HUES48 (cell line): ENCODE measurements around the gene RNASE8.

Source experiments
- H3K27ac ChIP-seq: one replicate; pipeline ENCODE4 v1.7.0; 2013; ENCODE audit warnings: low read depth, low read length, inconsistent platforms
- H3K27me3 ChIP-seq: 2 replicates; pipeline ENCODE4 v1.6.1; 2013; ENCODE audit warnings: mild to moderate bottlenecking, low read length; ENCODE audit not compliant: control insufficient read depth, insufficient read depth
- H3K36me3 ChIP-seq: 2 replicates; pipeline ENCODE4 v1.6.1; 2013; ENCODE audit warnings: low read length; ENCODE audit not compliant: control insufficient read depth, insufficient read depth
- H3K4me1 ChIP-seq: 2 replicates; pipeline ENCODE4 v1.6.1; 2013; ENCODE audit warnings: mild to moderate bottlenecking, low read length; ENCODE audit not compliant: control insufficient read depth, insufficient read depth
- H3K4me3 ChIP-seq: 2 replicates; pipeline ENCODE4 v1.5.1; 2013; ENCODE audit warnings: mild to moderate bottlenecking, low read depth, low read length
- H3K9ac ChIP-seq: 2 replicates; pipeline ENCODE4 v1.6.1; 2013; ENCODE audit warnings: mild to moderate bottlenecking, low read depth, low read length, moderate library complexity
- H3K9me3 ChIP-seq: 2 replicates; pipeline ENCODE4 v1.6.1; 2013; ENCODE audit warnings: low read length; ENCODE audit not compliant: control insufficient read depth, insufficient read depth

RNASE8 gene

DNA sequence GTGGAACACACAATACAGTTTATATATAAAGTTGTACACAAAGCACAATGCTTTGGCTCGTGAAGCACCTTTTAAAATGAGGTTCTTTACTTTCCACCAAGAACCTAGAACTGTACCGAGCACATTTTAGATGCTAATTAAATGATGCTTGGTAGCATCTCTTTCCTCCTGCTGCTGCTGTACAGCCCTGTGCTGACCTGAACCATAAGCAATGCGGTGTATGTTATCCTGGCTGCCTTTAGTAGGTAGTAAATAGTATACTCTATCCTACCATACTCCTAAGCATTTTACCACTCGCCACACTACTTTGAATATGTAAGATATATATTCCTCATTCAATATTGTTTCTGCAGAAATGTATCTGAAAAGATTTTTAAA is 2.9 kb upstream of the RNASE8 start:
- H3K4me3 ChIP-seq, result no peak overlapping the region
- H3K27ac ChIP-seq, result no peak overlapping the region
- H3K4me1 ChIP-seq, result peaks cover 9% of the 10 kb centered on the region
- H3K9ac ChIP-seq, result no peak overlapping the region
- H3K36me3 ChIP-seq, result no peaks in the 10 kb centered on the region
- no peaks in the 10 kb centered on the region for H3K9me3 ChIP-seq
- H3K27me3 ChIP-seq, result no peaks in the 10 kb centered on the region; the same call in 1 of the 2 replicates

DNA sequence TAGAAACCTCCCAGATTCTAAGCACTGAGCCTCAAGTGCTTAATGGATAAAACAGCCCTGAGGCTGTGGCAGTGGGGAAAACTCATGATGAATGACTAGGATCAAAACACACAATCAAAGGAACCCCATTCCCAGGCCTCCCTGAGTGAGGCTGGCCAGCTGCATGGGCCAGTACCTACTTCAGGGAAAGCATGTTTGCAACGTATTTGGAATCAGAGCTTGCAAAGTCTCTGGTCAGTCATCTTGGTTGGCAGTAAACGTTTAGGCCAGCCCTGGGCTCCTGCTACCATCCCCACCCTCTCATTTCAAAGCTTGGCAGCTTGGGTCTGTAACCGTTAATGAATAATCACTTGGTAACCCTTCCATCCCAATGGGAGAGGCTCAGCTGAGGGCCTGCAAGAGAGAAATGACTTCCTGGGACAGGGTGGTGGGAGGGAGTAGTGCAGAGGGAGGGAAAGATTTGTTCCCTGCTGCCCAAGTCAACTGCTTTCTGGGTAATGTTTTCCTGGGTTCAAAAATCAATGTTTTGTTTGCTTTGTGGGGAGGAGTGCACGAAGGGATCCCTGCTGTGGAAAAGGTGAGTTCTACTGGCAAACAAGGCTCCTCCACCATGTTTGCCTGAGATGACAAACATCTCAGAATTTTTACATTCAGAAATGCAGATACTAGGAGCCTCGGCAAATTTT is 2.0 kb upstream of the RNASE8 start:
- H3K4me3 ChIP-seq, result no peak overlapping the region
- H3K4me1 ChIP-seq, result peaks cover 9% of the 10 kb centered on the region
- H3K27me3 ChIP-seq, result no peaks in the 10 kb centered on the region; the same call in 1 of the 2 replicates
- no peak overlapping the region for H3K9ac ChIP-seq
- no peaks in the 10 kb centered on the region for H3K9me3 ChIP-seq
- no peaks in the 10 kb centered on the region for H3K36me3 ChIP-seq
- H3K27ac ChIP-seq, result no peak overlapping the region

DNA sequence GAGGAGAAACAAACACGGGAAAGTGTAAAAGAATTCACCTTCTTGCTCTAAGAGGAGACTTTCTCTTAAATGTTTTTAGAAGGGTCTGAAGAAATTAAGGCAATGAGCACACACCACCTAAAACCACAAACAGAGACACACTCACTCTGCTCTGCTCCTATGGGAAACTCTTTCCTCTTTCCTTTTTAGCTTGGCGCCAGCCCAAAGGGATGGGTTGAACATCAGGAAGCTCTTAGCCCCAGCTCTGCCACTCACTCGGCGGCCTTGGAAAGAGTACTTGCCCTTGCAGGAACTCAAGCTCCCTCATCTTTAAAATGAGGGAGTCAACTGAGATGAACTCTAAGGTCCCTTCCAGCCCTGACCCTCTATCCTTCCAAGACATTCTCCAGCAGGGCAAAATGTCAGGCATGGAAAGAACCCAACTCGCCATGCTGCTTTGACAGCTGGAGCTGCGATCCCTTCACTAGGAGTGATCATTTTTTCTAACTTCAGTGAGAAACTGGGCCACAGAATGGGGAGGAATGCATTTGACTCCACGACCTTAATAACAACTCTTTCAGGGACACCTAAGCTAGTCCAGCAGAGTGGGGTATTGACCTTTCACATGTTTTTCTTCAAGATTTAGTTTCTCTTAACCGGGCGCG is 980 bp upstream of the RNASE8 start:
- no peak overlapping the region for H3K27ac ChIP-seq
- peaks cover 9% of the 10 kb centered on the region for H3K4me1 ChIP-seq
- no peaks in the 10 kb centered on the region for H3K9me3 ChIP-seq
- H3K27me3 ChIP-seq, result no peaks in the 10 kb centered on the region; the same call in 1 of the 2 replicates
- H3K4me3 ChIP-seq, result no peak overlapping the region
- H3K9ac ChIP-seq, result no peak overlapping the region
- H3K36me3 ChIP-seq, result no peaks in the 10 kb centered on the region

GRCh38 chr14:21058903-21059302 is 1.3 kb downstream of the RNASE8 start:
- Histone ChIP-seq H3K27me3 (no peaks in the 10 kb centered on the region; the same call in 1 of the 2 replicates), H3K4me1 (peaks cover 17% of the 10 kb centered on the region), H3K9me3 (no peaks in the 10 kb centered on the region), H3K27ac (no peak overlapping the region), H3K36me3 (no peaks in the 10 kb centered on the region), H3K9ac (no peak overlapping the region), H3K4me3 (no peak overlapping the region)

DNA sequence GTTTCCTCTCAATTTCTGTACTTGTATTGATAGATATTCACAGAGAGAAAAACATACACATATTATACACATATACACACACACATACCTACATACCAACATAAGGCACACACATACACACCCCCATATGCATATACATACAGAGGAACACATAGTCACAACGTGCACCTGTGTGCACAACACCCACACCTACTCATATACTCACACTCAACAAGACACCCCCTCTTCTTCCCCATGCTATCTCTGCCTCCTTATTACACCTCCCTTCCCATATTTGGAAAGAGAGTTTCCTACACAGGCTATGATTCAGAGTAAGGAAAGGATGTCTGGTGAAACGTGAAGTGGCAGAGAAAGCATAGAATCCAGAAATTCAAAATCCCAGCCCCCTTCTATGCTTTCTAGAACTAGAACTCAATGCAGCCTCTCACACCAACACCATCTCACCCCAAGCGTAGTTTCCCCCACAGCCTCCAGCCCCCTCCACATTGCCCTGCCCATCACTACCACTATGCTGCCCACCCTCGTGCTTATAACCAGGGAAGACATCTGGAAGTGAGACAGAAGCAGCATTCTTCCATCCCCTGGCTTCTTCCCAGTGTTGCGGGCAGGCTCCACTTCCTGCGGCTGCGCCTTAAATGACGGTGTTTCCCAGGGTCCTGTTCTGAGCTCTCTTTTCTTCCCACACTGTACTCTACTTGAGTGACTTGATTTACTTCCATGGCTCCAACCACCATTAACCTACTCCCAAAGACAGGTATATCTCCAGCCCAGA is 2.4 kb downstream of the RNASE8 start:
- Histone ChIP-seq H3K4me1 (peaks cover 18% of the 10 kb centered on the region), H3K27ac (no peak overlapping the region), H3K9ac (no peak overlapping the region), H3K27me3 (no peaks in the 10 kb centered on the region; the same call in 1 of the 2 replicates), H3K36me3 (no peaks in the 10 kb centered on the region), H3K4me3 (no peak overlapping the region), H3K9me3 (no peaks in the 10 kb centered on the region)

DNA sequence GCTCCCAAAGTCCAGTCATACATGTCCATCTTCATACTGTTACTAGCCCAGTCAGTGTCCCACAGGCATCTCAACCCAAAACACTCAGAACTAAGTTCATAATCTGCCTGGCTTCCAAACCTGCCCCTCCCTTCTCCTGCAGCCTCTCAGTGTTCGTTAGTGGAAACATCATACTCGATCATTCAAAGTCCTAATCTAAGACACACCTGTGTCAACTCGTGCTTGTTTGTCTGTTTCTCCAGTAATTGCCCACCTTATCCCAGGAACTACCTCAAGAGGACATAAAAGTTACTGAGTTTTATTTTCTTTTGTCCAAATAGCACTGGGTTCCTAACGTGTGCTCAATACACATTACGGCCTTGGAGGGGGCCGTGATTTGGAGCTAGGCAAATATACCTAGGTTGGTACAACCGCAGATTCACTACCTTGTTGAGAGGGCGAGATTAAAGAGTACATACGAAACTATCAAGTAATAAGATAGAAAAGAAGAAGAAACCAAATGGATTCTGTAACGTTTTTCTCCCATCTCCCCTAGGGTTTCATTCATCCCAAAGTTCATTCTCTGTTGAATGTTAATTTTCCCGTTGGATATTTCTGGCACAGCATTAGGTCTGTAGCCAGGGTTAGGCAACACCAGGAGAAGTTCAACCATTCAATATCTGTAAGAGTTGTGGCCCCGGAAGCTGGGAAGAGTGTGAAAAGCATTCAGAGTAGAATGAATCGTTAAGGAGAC is 3.2 kb downstream of the RNASE8 start:
- Histone ChIP-seq H3K27me3 (no peaks in the 10 kb centered on the region; the same call in 1 of the 2 replicates), H3K36me3 (no peaks in the 10 kb centered on the region), H3K27ac (no peak overlapping the region), H3K9me3 (no peaks in the 10 kb centered on the region), H3K9ac (no peak overlapping the region), H3K4me1 (peaks cover 12% of the 10 kb centered on the region), H3K4me3 (no peak overlapping the region)

- H3K27ac ChIP-seq, result no peak overlapping the region
Measured at GRCh38 chr14:21061347-21061668, 3.7 kb downstream of the RNASE8 start.

DNA sequence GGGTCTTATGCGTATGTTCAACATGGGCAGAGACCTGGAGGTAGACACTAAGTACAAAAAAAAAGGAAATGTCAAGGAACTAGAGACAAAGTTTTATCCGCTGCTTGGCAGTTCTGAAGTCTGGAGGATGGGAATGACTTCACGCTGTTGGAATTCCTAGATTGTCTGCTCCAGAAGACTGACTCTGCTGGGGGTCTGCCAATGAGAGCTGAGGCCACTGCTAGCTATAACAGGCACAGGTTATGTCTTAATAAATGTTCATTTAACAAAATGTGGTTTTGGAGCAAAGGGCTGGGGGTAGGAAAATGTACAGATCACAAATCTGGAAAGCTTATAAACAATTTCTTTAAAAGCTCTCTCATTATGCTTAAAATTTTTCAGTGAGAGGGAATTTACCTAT is 5.9 kb downstream of the RNASE8 start:
- no peak overlapping the region for H3K27ac ChIP-seq
- peaks cover 15% of the 10 kb centered on the region for H3K27me3 ChIP-seq
- no peak overlapping the region for H3K4me3 ChIP-seq
- peaks cover 11% of the 10 kb centered on the region for H3K4me1 ChIP-seq
- no peaks in the 10 kb centered on the region for H3K36me3 ChIP-seq
- H3K9me3 ChIP-seq, result no peaks in the 10 kb centered on the region
- H3K9ac ChIP-seq, result no peak overlapping the region

More at GRCh38 chr14:21061347-21061668, 3.7 kb downstream of the RNASE8 start:
- no peak overlapping the region for H3K9ac ChIP-seq
- H3K4me1 ChIP-seq, result peaks cover 9% of the 10 kb centered on the region
- no peak overlapping the region for H3K4me3 ChIP-seq
- no peaks in the 10 kb centered on the region; the same call in 1 of the 2 replicates for H3K27me3 ChIP-seq
- H3K36me3 ChIP-seq, result no peaks in the 10 kb centered on the region
- H3K9me3 ChIP-seq, result no peaks in the 10 kb centered on the region

GRCh38 chr14:21066882-21067502 is 9.4 kb downstream of the RNASE8 start:
- no peaks in the 10 kb centered on the region for H3K9me3 ChIP-seq
- H3K36me3 ChIP-seq, result no peaks in the 10 kb centered on the region
- H3K27ac ChIP-seq, result no peak overlapping the region
- H3K4me1 ChIP-seq, result peaks cover 14% of the 10 kb centered on the region
- H3K9ac ChIP-seq, result no peak overlapping the region
- H3K4me3 ChIP-seq, result no peak overlapping the region
- peaks cover 20% of the 10 kb centered on the region for H3K27me3 ChIP-seq

DNA sequence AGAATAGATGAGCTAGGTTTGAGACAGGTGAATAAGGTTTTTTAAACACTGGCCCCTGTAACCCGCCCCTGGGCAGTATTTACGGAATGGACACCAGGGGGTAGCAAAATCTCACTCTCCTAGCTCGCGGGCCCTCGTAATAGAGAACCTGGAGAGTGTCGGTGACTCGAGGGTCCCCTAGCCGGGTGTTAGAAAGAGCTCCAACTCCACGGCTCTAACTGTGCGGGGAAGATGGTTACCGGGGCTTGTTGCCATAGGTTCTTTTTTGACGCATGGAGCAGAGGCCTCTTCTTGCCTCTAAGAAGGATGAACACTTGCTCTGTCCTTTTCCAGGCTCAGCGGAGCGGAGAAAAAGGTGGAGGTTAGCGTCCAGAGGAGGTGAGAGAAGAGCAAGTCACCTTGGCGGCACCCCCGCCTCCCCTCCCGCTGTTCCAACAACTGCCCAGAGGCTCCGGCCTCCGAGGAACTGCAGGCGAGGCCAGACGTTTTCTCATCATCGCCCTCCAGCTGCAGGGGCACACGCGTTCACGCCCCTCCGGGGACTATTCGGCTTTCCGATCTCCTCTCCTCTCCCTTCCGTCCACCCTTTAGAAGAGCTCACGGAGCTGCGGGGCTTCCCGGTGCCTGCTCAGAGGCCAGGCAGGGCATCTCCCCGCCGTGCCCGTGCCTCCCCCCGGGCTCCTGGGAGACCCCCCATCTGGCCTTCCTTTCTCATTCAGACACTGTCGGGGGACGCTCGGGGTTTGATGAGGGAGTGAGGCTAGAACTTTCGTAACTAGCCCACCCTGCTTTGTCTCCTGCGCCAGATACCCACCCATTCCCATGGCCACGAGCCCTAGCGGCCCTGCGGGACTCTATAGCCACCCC is 11.1 kb downstream of the RNASE8 start:
- Histone ChIP-seq H3K9ac (0 out of 2 replicates have a peak overlapping the region, but pooled peaks have one; percentile 50), H3K36me3 (peaks cover 12% of the 10 kb centered on the region), H3K27me3 (peaks cover 20% of the 10 kb centered on the region), H3K4me1 (peaks cover 14% of the 10 kb centered on the region), H3K27ac (peak overlapping the region; percentile 97), H3K9me3 (no peaks in the 10 kb centered on the region), H3K4me3 (peak overlapping the region; percentile 91)
